Measurements from ENCODE around the gene PMEPA1. TPM values are rescaled to one million over a fixed set of nuclear protein-coding genes. Genes with fewer than 3 reads are reported as not detected.

Gene PMEPA1
- total and polyA plus RNA-seq, 4 donors: 0.61 to 1.5 (median 1.1) TPM

DNA sequence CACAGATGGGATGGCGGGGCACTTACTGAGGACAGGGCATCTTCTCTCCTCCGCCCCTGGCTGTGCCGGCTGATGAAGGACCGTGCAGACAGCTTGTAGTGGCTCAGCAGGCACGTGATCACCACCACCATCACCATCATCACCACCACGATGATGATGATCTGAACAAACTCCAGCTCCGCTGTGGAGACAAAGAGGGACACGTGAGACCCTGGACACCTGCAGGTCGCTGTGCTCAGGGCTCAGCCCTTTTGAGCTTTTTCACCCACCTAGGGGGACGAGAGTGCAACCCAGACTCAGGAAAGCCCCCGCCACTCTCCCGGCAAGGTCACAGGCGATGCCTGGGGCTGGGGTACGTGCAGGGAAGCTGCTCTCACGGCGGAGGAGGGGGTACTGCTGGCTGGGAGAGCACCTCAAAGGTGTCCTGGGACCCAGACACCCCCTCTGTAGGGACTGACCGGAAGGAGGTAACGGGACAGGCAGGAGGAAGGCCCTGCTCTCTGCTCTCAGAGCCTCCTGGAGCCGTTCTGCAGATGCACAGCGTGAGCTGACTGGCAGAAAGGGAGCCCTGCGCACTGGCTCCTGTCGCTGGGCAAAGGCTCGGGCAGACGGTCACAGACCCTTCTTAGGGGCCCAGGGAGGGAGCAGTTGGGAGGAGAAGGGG is 50.2 kb downstream of the PMEPA1 start:
- Histone ChIP-seq H3K4me1 (ENCODE audit: control insufficient read depth in 4 of 4, insufficient read depth in 4 of 4, low read length in 3 of 4) (no peaks in the 10 kb centered on the region), H3K27ac (ENCODE audit: low read depth in 1 of 2, low read length in 2 of 2) (no peak overlapping the region), H3K9me3 (ENCODE audit: control insufficient read depth in 4 of 4, low read length in 3 of 4) (no peaks in the 10 kb centered on the region), H3K36me3 (ENCODE audit: control insufficient read depth in 4 of 4, insufficient read depth in 3 of 4, low read depth in 1 of 4, low read length in 3 of 4) (no peaks in the 10 kb centered on the region), H3K9ac (ENCODE audit: low read depth in 1 of 2, low read length in 2 of 2) (no peak overlapping the region), H3K4me3 (ENCODE audit: low read depth in 1 of 3, low read length in 3 of 3) (no peak overlapping the region), H3K27me3 (ENCODE audit: control insufficient read depth in 4 of 4, insufficient read depth in 4 of 4, low read length in 3 of 4) (no peaks in the 10 kb centered on the region)
- 73% methylated on average over 24 of the region's 24 CpGs for WGBS
- TF ChIP-seq TAF1 (conservative IDR thresholded peaks at IDR 0.05) (no peak), GABPA (IDR thresholded peaks at IDR 0.05 in 1 of 2, conservative IDR thresholded peaks at IDR 0.05 in 1 of 2) (no peak), SP1 (IDR thresholded peaks at IDR 0.05) (no peak), FOXA2 (IDR thresholded peaks at IDR 0.05) (no peak), RAD21 (IDR thresholded peaks at IDR 0.05) (no peak), JUND (IDR thresholded peaks at IDR 0.05) (no peak), NR2F2 (IDR thresholded peaks at IDR 0.05) (no peak), HNF4A (conservative IDR thresholded peaks at IDR 0.05) (no peak), EGR1 (IDR thresholded peaks at IDR 0.05; ENCODE audit: low read depth in 2 of 2) (no peak), RXRA (IDR thresholded peaks at IDR 0.05) (no peak)
- TF ChIP-seq, protein P1, sequence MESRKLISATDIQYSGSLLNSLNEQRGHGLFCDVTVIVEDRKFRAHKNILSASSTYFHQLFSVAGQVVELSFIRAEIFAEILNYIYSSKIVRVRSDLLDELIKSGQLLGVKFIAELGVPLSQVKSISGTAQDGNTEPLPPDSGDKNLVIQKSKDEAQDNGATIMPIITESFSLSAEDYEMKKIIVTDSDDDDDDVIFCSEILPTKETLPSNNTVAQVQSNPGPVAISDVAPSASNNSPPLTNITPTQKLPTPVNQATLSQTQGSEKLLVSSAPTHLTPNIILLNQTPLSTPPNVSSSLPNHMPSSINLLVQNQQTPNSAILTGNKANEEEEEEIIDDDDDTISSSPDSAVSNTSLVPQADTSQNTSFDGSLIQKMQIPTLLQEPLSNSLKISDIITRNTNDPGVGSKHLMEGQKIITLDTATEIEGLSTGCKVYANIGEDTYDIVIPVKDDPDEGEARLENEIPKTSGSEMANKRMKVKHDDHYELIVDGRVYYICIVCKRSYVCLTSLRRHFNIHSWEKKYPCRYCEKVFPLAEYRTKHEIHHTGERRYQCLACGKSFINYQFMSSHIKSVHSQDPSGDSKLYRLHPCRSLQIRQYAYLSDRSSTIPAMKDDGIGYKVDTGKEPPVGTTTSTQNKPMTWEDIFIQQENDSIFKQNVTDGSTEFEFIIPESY (IDR thresholded peaks at IDR 0.05): no peak
- TF ChIP-seq, protein P2, sequence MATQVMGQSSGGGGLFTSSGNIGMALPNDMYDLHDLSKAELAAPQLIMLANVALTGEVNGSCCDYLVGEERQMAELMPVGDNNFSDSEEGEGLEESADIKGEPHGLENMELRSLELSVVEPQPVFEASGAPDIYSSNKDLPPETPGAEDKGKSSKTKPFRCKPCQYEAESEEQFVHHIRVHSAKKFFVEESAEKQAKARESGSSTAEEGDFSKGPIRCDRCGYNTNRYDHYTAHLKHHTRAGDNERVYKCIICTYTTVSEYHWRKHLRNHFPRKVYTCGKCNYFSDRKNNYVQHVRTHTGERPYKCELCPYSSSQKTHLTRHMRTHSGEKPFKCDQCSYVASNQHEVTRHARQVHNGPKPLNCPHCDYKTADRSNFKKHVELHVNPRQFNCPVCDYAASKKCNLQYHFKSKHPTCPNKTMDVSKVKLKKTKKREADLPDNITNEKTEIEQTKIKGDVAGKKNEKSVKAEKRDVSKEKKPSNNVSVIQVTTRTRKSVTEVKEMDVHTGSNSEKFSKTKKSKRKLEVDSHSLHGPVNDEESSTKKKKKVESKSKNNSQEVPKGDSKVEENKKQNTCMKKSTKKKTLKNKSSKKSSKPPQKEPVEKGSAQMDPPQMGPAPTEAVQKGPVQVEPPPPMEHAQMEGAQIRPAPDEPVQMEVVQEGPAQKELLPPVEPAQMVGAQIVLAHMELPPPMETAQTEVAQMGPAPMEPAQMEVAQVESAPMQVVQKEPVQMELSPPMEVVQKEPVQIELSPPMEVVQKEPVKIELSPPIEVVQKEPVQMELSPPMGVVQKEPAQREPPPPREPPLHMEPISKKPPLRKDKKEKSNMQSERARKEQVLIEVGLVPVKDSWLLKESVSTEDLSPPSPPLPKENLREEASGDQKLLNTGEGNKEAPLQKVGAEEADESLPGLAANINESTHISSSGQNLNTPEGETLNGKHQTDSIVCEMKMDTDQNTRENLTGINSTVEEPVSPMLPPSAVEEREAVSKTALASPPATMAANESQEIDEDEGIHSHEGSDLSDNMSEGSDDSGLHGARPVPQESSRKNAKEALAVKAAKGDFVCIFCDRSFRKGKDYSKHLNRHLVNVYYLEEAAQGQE (IDR thresholded peaks at IDR 0.05): no peak
- DNase-seq (ENCODE audit: low spot score): no peak

DNA sequence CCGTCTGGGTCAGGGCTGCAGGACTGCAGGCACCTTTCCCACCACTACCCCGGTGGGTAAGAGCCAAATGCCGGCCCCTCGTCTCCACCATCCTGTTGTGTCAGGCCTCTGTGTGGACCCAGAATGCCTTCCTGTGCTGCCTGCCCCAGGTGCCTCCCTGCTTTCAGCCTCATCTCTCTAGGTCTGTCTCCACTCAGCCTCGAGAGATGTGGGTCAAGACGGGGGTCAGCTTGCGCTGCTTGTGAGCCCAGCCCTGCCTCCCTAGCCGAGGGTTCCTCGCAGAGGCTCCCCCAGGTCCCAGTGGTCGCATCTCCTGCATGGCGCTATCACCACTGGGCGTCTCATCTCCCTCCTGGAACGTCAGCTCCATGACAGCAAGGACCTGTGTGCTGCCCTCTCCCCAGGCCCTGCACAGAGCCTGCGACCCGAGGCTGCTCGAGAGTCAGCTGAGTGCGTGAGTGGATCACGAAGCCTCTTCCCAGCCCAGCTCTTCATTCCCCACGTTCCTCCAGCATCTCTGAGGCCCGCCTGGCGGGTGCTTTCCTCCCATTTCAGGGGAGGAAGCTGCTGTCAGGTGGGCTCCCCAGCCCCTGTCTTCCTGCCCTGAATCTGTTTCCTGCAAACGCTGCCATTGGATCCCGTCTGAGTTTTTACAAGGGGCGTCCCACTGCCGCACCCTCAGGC is 50.8 kb downstream of the PMEPA1 start:
- no peaks in the 10 kb centered on the region for H3K4me1 ChIP-seq (ENCODE audit: control insufficient read depth in 4 of 4, insufficient read depth in 4 of 4, low read length in 3 of 4)
- no peaks in the 10 kb centered on the region for H3K36me3 ChIP-seq (ENCODE audit: control insufficient read depth in 4 of 4, insufficient read depth in 3 of 4, low read depth in 1 of 4, low read length in 3 of 4)
- H3K27me3 ChIP-seq (ENCODE audit: control insufficient read depth in 4 of 4, insufficient read depth in 4 of 4, low read length in 3 of 4): no peaks in the 10 kb centered on the region
- H3K4me3 ChIP-seq (ENCODE audit: low read depth in 1 of 3, low read length in 3 of 3): no peak overlapping the region
- H3K9ac ChIP-seq (ENCODE audit: low read depth in 1 of 2, low read length in 2 of 2): no peak overlapping the region
- no peaks in the 10 kb centered on the region for H3K9me3 ChIP-seq (ENCODE audit: control insufficient read depth in 4 of 4, low read length in 3 of 4)
- 72% methylated on average over 25 of the region's 25 CpGs for WGBS
- DNase-seq (ENCODE audit: low spot score): no peak
- H3K27ac ChIP-seq (ENCODE audit: low read depth in 1 of 2, low read length in 2 of 2): no peak overlapping the region
- no peak for TF ChIP-seq RXRA (IDR thresholded peaks at IDR 0.05)
- TF ChIP-seq, protein P3, sequence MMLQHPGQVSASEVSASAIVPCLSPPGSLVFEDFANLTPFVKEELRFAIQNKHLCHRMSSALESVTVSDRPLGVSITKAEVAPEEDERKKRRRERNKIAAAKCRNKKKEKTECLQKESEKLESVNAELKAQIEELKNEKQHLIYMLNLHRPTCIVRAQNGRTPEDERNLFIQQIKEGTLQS (IDR thresholded peaks at IDR 0.05): no peak
- no peak for TF ChIP-seq HNF4A (conservative IDR thresholded peaks at IDR 0.05)
